Measurements from ENCODE around the gene CACNA1B.

- TF ChIP-seq, protein P1, sequence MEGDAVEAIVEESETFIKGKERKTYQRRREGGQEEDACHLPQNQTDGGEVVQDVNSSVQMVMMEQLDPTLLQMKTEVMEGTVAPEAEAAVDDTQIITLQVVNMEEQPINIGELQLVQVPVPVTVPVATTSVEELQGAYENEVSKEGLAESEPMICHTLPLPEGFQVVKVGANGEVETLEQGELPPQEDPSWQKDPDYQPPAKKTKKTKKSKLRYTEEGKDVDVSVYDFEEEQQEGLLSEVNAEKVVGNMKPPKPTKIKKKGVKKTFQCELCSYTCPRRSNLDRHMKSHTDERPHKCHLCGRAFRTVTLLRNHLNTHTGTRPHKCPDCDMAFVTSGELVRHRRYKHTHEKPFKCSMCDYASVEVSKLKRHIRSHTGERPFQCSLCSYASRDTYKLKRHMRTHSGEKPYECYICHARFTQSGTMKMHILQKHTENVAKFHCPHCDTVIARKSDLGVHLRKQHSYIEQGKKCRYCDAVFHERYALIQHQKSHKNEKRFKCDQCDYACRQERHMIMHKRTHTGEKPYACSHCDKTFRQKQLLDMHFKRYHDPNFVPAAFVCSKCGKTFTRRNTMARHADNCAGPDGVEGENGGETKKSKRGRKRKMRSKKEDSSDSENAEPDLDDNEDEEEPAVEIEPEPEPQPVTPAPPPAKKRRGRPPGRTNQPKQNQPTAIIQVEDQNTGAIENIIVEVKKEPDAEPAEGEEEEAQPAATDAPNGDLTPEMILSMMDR (IDR thresholded peaks at IDR 0.05) = no peak
- TF ChIP-seq POLR2AphosphoS5 (IDR thresholded peaks at IDR 0.05; ENCODE audit: insufficient read depth in 1 of 2, low read depth in 1 of 2) = no peak
Observed at GRCh38 chr9:138053321-138053868, 175.8 kb downstream of the CACNA1B start.

All from vagina (tissue), 2 donors.